Measurements from ENCODE around the gene SIX1. TPM values are rescaled to one million over a fixed set of nuclear protein-coding genes. Genes with fewer than 3 reads are reported as not detected.

The SIX1 gene
- total and polyA plus RNA-seq, 2 of the 13 experiments (the other 11 are each of a cell fraction or from before 2014, with no cell fraction given), result 1.7 to 6.5 TPM

- no peak for TF ChIP-seq IRF1 (CRISPR knock-in tag; IDR thresholded peaks at IDR 0.05; ENCODE audit: low read depth)
- TF ChIP-seq CHD4 (IDR thresholded peaks at IDR 0.05; ENCODE audit: borderline replicate concordance, low read length), result no peak
- no peak for TF ChIP-seq PRMT3 (CRISPR knock-in tag; IDR thresholded peaks at IDR 0.05; ENCODE audit: borderline replicate concordance, low read depth)
- 0 out of 2 replicates have a peak, but pooled peaks have one; percentile 44 for TF ChIP-seq ZBTB2 (CRISPR knock-in tag; IDR thresholded peaks at IDR 0.05; ENCODE audit: low read depth)
- no peak for TF ChIP-seq ZNF557 (CRISPR knock-in tag; IDR thresholded peaks at IDR 0.05)
- TF ChIP-seq, protein P1, sequence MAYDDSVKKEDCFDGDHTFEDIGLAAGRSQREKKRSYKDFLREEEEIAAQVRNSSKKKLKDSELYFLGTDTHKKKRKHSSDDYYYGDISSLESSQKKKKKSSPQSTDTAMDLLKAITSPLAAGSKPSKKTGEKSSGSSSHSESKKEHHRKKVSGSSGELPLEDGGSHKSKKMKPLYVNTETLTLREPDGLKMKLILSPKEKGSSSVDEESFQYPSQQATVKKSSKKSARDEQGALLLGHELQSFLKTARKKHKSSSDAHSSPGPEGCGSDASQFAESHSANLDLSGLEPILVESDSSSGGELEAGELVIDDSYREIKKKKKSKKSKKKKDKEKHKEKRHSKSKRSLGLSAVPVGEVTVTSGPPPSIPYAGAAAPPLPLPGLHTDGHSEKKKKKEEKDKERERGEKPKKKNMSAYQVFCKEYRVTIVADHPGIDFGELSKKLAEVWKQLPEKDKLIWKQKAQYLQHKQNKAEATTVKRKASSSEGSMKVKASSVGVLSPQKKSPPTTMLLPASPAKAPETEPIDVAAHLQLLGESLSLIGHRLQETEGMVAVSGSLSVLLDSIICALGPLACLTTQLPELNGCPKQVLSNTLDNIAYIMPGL (CRISPR knock-in tag; IDR thresholded peaks at IDR 0.05; ENCODE audit: borderline replicate concordance in 1 of 2, low read depth in 1 of 2), result peak; percentile 87 to 92; a peak in 3 of 4 replicates
- TF ChIP-seq, protein P2, sequence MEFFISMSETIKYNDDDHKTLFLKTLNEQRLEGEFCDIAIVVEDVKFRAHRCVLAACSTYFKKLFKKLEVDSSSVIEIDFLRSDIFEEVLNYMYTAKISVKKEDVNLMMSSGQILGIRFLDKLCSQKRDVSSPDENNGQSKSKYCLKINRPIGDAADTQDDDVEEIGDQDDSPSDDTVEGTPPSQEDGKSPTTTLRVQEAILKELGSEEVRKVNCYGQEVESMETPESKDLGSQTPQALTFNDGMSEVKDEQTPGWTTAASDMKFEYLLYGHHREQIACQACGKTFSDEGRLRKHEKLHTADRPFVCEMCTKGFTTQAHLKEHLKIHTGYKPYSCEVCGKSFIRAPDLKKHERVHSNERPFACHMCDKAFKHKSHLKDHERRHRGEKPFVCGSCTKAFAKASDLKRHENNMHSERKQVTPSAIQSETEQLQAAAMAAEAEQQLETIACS (CRISPR knock-in tag; IDR thresholded peaks at IDR 0.05), result no peak
- TF ChIP-seq POLR2AphosphoS2 (IDR thresholded peaks at IDR 0.05; ENCODE audit: low read depth, low read length), result no peak
- TF ChIP-seq, protein P3, sequence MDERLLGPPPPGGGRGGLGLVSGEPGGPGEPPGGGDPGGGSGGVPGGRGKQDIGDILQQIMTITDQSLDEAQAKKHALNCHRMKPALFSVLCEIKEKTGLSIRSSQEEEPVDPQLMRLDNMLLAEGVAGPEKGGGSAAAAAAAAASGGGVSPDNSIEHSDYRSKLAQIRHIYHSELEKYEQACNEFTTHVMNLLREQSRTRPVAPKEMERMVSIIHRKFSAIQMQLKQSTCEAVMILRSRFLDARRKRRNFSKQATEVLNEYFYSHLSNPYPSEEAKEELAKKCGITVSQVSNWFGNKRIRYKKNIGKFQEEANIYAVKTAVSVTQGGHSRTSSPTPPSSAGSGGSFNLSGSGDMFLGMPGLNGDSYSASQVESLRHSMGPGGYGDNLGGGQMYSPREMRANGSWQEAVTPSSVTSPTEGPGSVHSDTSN (CRISPR knock-in tag; IDR thresholded peaks at IDR 0.05), result no peak
- peak; percentile 82; the same call in 1 of the 2 replicates for TF ChIP-seq ZNF20 (CRISPR knock-in tag; IDR thresholded peaks at IDR 0.05)
- TF ChIP-seq PHF8 (CRISPR knock-in tag; IDR thresholded peaks at IDR 0.05), result peak; percentile 73; the same call in 1 of the 2 replicates
- TF ChIP-seq ZBED4 (CRISPR knock-in tag; IDR thresholded peaks at IDR 0.05; ENCODE audit: borderline replicate concordance), result 0 out of 2 replicates have a peak, but pooled peaks have one; percentile 10
- TF ChIP-seq ZNF678 (CRISPR knock-in tag; IDR thresholded peaks at IDR 0.05), result 0 out of 2 replicates have a peak, but pooled peaks have one; percentile 24
- 0 out of 2 replicates have a peak, but pooled peaks have one; percentile 18 for TF ChIP-seq ZBTB7A (CRISPR knock-in tag; IDR thresholded peaks at IDR 0.05)
- TF ChIP-seq KLF9 (CRISPR knock-in tag; IDR thresholded peaks at IDR 0.05; ENCODE audit: low read depth), result no peak
- TF ChIP-seq RBFOX2 (IDR thresholded peaks at IDR 0.05; ENCODE audit: low read depth, low read length), result peak; percentile 75
- peak; percentile 76 for TF ChIP-seq HOXA3 (CRISPR knock-in tag; IDR thresholded peaks at IDR 0.05)
- TF ChIP-seq AGO2 (optimal IDR thresholded peaks at IDR 0.05; ENCODE audit: low read depth, low read length), result peak; percentile 42
These were observed 7.6 kb upstream of the SIX1 start (continued) for GRCh38 chr14:60656686-60657455.
